Smooth muscle cell (in vitro differentiated cells): ENCODE results near the gene HOXD8. TPM values are rescaled to one million over a fixed set of nuclear protein-coding genes. Genes with fewer than 3 reads are reported as not detected.

Experiments used
- DNase-seq: peaks from one replicate; lab custom pipeline; 2025; ENCODE audit not compliant: unreplicated experiment; lab: John Stamatoyannopoulos, UW
- H2AFZ ChIP-seq: fragments of 200-600 bp; sonication (generic); 2 replicates; pipeline ENCODE4 v1.6.0; 2016; ENCODE audit warnings: antibody characterized with exemption, low read depth, mild to moderate bottlenecking
- H3F3A ChIP-seq: fragments of 200-600 bp; sonication (generic); 2 replicates; pipeline ENCODE4 v1.6.0; 2017; ENCODE audit warnings: antibody characterized with exemption, low read depth
- H3K27ac ChIP-seq: fragments of 200-600 bp; sonication (generic); 2 replicates; pipeline ENCODE4 v1.5.1; 2016; ENCODE audit warnings: low read depth, mild to moderate bottlenecking
- H3K27me3 ChIP-seq: fragments of 200-600 bp; sonication (generic); 2 replicates; pipeline ENCODE4 v1.6.1; 2016; ENCODE audit warnings: low read depth, mild to moderate bottlenecking
- H3K36me3 ChIP-seq: fragments of 200-600 bp; sonication (generic); 2 replicates; pipeline ENCODE4 v1.5.1; 2016; ENCODE audit warnings: low read depth
- H3K4me1 ChIP-seq: fragments of 200-600 bp; sonication (generic); 2 replicates; pipeline ENCODE4 v1.5.1; 2016; ENCODE audit warnings: low read depth
- H3K4me2 ChIP-seq: fragments of 200-600 bp; sonication (generic); 2 replicates; pipeline ENCODE4 v1.6.0; 2016; ENCODE audit warnings: mild to moderate bottlenecking
- H3K4me3 ChIP-seq: fragments of 200-600 bp; sonication (generic); 2 replicates; pipeline ENCODE4 v1.5.1; 2016; ENCODE audit warnings: mild to moderate bottlenecking
- H3K79me2 ChIP-seq: fragments of 200-600 bp; sonication (generic); 2 replicates; pipeline ENCODE4 v1.6.0; 2016; ENCODE audit warnings: low read depth, mild to moderate bottlenecking
- H3K9ac ChIP-seq: fragments of 200-600 bp; sonication (generic); 2 replicates; pipeline ENCODE4 v1.6.0; 2016; ENCODE audit warnings: low read depth
- H3K9me3 ChIP-seq: fragments of 200-600 bp; sonication (generic); replicated peaks from 2 replicates; pipeline ENCODE4 v1.5.1; 2016; ENCODE audit warnings: low read depth
- H4K20me1 ChIP-seq: fragments of 200-600 bp; sonication (generic); 2 replicates; pipeline ENCODE4 v1.6.0; 2016; ENCODE audit warnings: low read depth
- CTCF ChIP-seq: fragments of 200-600 bp; sonication (generic); IDR thresholded peaks from 2 replicates; pipeline ENCODE4 v1.5.1; 2017; ENCODE audit warnings: borderline replicate concordance, mild to moderate bottlenecking, antibody characterized with exemption; ENCODE audit not compliant: insufficient read depth, poor library complexity, severe bottlenecking
- WGBS: methylation state at CpG from one replicate; pipeline ENCODE4 v1.1.7; 2016; ENCODE audit warnings: low lambda C conversion rate; 5-methylcytosine and 5-hydroxymethylcytosine counted together
- polyA plus RNA-seq: library from polyadenylated mRNA; unstranded; fragments of >200 nt; fragmentation: Nextera tagmentation; extraction: Ambion mirVana; gene quantifications from 2 replicates; pipeline ENCODE4 v1.2.1, GENCODE V29; 2016
- total RNA-seq: library from RNA; depleted of rRNA; stranded (reverse); fragments of >200 nt; gene quantifications from 2 replicates; pipeline ENCODE4 v1.2.3, GENCODE V29; 2014

Gene HOXD8
- 0.13 and 2.0 TPM in 2 replicates for total RNA-seq
- not detected in 2 replicates for polyA plus RNA-seq

GRCh38 chr2:176128982-176129796 is at the start of gene HOXD8:
Gene HOXD8, plus strand, starts transcription at chr2:176129705. Its CDS starts 662 bp downstream, at chr2:176130367.
- H2AFZ ChIP-seq: peak within 1 kb of the TSS; percentile 17
- WGBS: 2% methylated on average over 50 of the region's 64 CpGs
- H3K4me1 ChIP-seq: peaks cover 7% of the 10 kb centered on the region
- H3K27me3 ChIP-seq: peaks cover 98% of the 10 kb centered on the region
- peak within 1 kb of the TSS; percentile 87 for H3K4me2 ChIP-seq
- H3F3A ChIP-seq: no peaks in the 10 kb centered on the region
- no peaks in the 10 kb centered on the region for H3K9me3 ChIP-seq
- no peak within 1 kb of the TSS for H3K27ac ChIP-seq
- H3K79me2 ChIP-seq: no peaks in the 10 kb centered on the region
- H3K9ac ChIP-seq: no peak within 1 kb of the TSS
- no peaks in the 10 kb centered on the region for H3K36me3 ChIP-seq
- peaks cover 5% of the 10 kb centered on the region for H4K20me1 ChIP-seq
- peak within 1 kb of the TSS; percentile 54 for H3K4me3 ChIP-seq
- DNase-seq: no peak
- TF ChIP-seq CTCF: no peak

- H3K36me3 ChIP-seq: no peaks in the 10 kb centered on the region
- no peak overlapping the region for H3K27ac ChIP-seq
- 3% methylated on average over 45 of the region's 86 CpGs for WGBS
- H3K4me2 ChIP-seq: peak overlapping the region; percentile 79
- H2AFZ ChIP-seq: no peak overlapping the region
- no peaks in the 10 kb centered on the region for H3F3A ChIP-seq
- peak overlapping the region; percentile 44 for H3K4me3 ChIP-seq
- H3K9ac ChIP-seq: no peak overlapping the region
- H3K4me1 ChIP-seq: peaks cover 11% of the 10 kb centered on the region
- peak; percentile 97 for TF ChIP-seq CTCF
- no peaks in the 10 kb centered on the region for H3K9me3 ChIP-seq
- no peak for DNase-seq
- H3K27me3 ChIP-seq: peaks cover 97% of the 10 kb centered on the region
- no peaks in the 10 kb centered on the region for H3K79me2 ChIP-seq
- no peaks in the 10 kb centered on the region for H4K20me1 ChIP-seq
Observed at GRCh38 chr2:176079831-176080539, 49.5 kb upstream of the HOXD8 start.

GRCh38 chr2:176080540-176081375 is 48.7 kb upstream of the HOXD8 start:
- H3F3A ChIP-seq: no peaks in the 10 kb centered on the region
- H3K4me1 ChIP-seq: peaks cover 18% of the 10 kb centered on the region
- H3K27me3 ChIP-seq: peaks cover 97% of the 10 kb centered on the region
- H3K4me2 ChIP-seq: peak overlapping the region; percentile 79
- DNase-seq: no peak
- H3K9me3 ChIP-seq: no peaks in the 10 kb centered on the region
- no peak overlapping the region for H3K9ac ChIP-seq
- no peaks in the 10 kb centered on the region for H3K79me2 ChIP-seq
- peak overlapping the region; percentile 44 for H3K4me3 ChIP-seq
- no peaks in the 10 kb centered on the region for H4K20me1 ChIP-seq
- H3K36me3 ChIP-seq: no peaks in the 10 kb centered on the region
- WGBS: 3% methylated on average over 59 of the region's 68 CpGs
- no peak for TF ChIP-seq CTCF
- H3K27ac ChIP-seq: no peak overlapping the region
- H2AFZ ChIP-seq: no peak overlapping the region
